Mesendoderm (in vitro differentiated cells): ENCODE measurements around the gene ATP2A2.

Experiments
- DNase-seq: peaks from one replicate; pipeline ENCODE4 v3.0.0; 2013
- H2AK5ac ChIP-seq: 2 replicates; pipeline ENCODE4 v1.6.1; 2013; ENCODE audit warnings: low read length, inconsistent platforms
- H2BK120ac ChIP-seq: 2 replicates; pipeline ENCODE4 v1.6.1; 2013; ENCODE audit warnings: low read depth, mild to moderate bottlenecking, low read length, moderate library complexity, mixed read lengths
- H2BK15ac ChIP-seq: replicated peaks from 2 replicates; pipeline ENCODE4 v1.6.1; 2013; ENCODE audit warnings: low read depth, mild to moderate bottlenecking, moderate library complexity
- H2BK5ac ChIP-seq: 2 replicates; pipeline ENCODE4 v1.6.1; 2013; ENCODE audit warnings: low read length, inconsistent platforms
- H3K18ac ChIP-seq: 2 replicates; pipeline ENCODE4 v1.6.1; 2013; ENCODE audit warnings: mild to moderate bottlenecking, low read length, mixed read lengths
- H3K23ac ChIP-seq: one replicate; pipeline ENCODE4 v1.6.1; 2013; ENCODE audit warnings: low read length
- H3K27ac ChIP-seq: 2 replicates; pipeline ENCODE4 v1.5.1; 2013; ENCODE audit warnings: low read depth, mild to moderate bottlenecking, inconsistent platforms, low read length, moderate library complexity
- H3K27me3 ChIP-seq: 2 replicates; pipeline ENCODE4 v1.6.1; 2013; ENCODE audit warnings: low read length, control low read depth, mild to moderate bottlenecking, inconsistent platforms; ENCODE audit not compliant: insufficient read depth, poor library complexity
- H3K36me3 ChIP-seq: 2 replicates; pipeline ENCODE4 v1.6.1; 2013; ENCODE audit warnings: low read length, inconsistent platforms; ENCODE audit not compliant: control insufficient read depth, insufficient read depth
- H3K4ac ChIP-seq: one replicate; pipeline ENCODE4 v1.6.1; 2013; ENCODE audit warnings: low read depth, mild to moderate bottlenecking, low read length, moderate library complexity
- H3K4me1 ChIP-seq: 2 replicates; pipeline ENCODE4 v1.6.1; 2013; ENCODE audit warnings: low read depth, low read length, inconsistent platforms; ENCODE audit not compliant: control insufficient read depth
- H3K4me2 ChIP-seq: 2 replicates; pipeline ENCODE4 v1.6.1; 2013; ENCODE audit warnings: low read length
- H3K4me3 ChIP-seq: 2 replicates; pipeline ENCODE4 v1.5.1; 2013; ENCODE audit warnings: mild to moderate bottlenecking, low read length
- H3K56ac ChIP-seq: one replicate; pipeline ENCODE4 v1.6.1; 2013; ENCODE audit warnings: low read length
- H3K79me1 ChIP-seq: 2 replicates; pipeline ENCODE4 v1.6.1; 2013; ENCODE audit warnings: low read length, inconsistent platforms
- H3K79me2 ChIP-seq: 2 replicates; pipeline ENCODE4 v1.6.1; 2013; ENCODE audit warnings: mild to moderate bottlenecking, low read length; ENCODE audit not compliant: control insufficient read depth, insufficient read depth
- H3K9ac ChIP-seq: 2 replicates; pipeline ENCODE4 v1.6.1; 2013; ENCODE audit warnings: low read length, inconsistent platforms
- H4K5ac ChIP-seq: one replicate; pipeline ENCODE4 v1.6.1; 2013; ENCODE audit warnings: low read length
- H4K8ac ChIP-seq: one replicate; pipeline ENCODE4 v1.6.1; 2013; ENCODE audit warnings: low read depth, mild to moderate bottlenecking, control low read depth, low read length, moderate library complexity
- WGBS: extraction: QIAGEN DNeasy Blood & Tissue Kit; methylation state at CpG from one replicate; pipeline ENCODE4 v1.1.7; 2013; ENCODE audit warnings: low lambda C conversion rate, missing lambda C conversion rate; ENCODE audit not compliant: insufficient coverage; ENCODE audit errors: extremely low coverage; 5-methylcytosine and 5-hydroxymethylcytosine counted together

The ATP2A2 gene

GRCh38 chr12:110307372-110307771 is 26.3 kb downstream of the ATP2A2 start:
- Histone ChIP-seq H3K4ac (no peak overlapping the region), H3K79me2 (peaks cover 46% of the 10 kb centered on the region), H3K56ac (no peak overlapping the region), H3K27me3 (no peaks in the 10 kb centered on the region), H2BK15ac (no peak overlapping the region), H3K4me3 (no peak overlapping the region), H3K9ac (no peak overlapping the region), H2BK5ac (no peak overlapping the region), H3K18ac (no peak overlapping the region), H4K5ac (no peak overlapping the region), H3K27ac (no peak overlapping the region), H3K36me3 (no peaks in the 10 kb centered on the region), H3K4me2 (no peak overlapping the region), H3K23ac (no peak overlapping the region), H2AK5ac (no peak overlapping the region), H3K4me1 (no peaks in the 10 kb centered on the region), H4K8ac (no peak overlapping the region), H3K79me1 (peaks cover 5% of the 10 kb centered on the region), H2BK120ac (no peak overlapping the region)
- WGBS: no CpG with 5 or more reads among the region's 3 CpGs
- DNase-seq: no peak

- Histone ChIP-seq H2BK5ac (no peak overlapping the region), H3K79me2 (peaks cover 32% of the 10 kb centered on the region), H3K4me2 (no peak overlapping the region), H3K56ac (no peak overlapping the region), H3K4ac (no peak overlapping the region), H3K27ac (no peak overlapping the region), H3K79me1 (peaks cover 3% of the 10 kb centered on the region), H3K27me3 (no peaks in the 10 kb centered on the region), H3K9ac (no peak overlapping the region), H3K4me3 (no peak overlapping the region), H3K18ac (no peak overlapping the region), H4K8ac (no peak overlapping the region), H3K23ac (no peak overlapping the region), H4K5ac (no peak overlapping the region), H2AK5ac (no peak overlapping the region), H2BK15ac (no peak overlapping the region), H3K4me1 (no peaks in the 10 kb centered on the region), H3K36me3 (no peaks in the 10 kb centered on the region), H2BK120ac (no peak overlapping the region)
- DNase-seq: no peak
These were observed 29.7 kb downstream of the ATP2A2 start for GRCh38 chr12:110310763-110311162.

- H2BK5ac ChIP-seq: no peak overlapping the region
- no peak overlapping the region for H2BK120ac ChIP-seq
- H3K18ac ChIP-seq: no peak overlapping the region
- H3K23ac ChIP-seq: no peak overlapping the region
- no peak overlapping the region for H3K4me3 ChIP-seq
- H3K27me3 ChIP-seq: no peaks in the 10 kb centered on the region
- no peak overlapping the region for H2AK5ac ChIP-seq
- no peak overlapping the region for H3K27ac ChIP-seq
- H3K79me1 ChIP-seq: peaks cover 2% of the 10 kb centered on the region
- no peaks in the 10 kb centered on the region for H3K4me1 ChIP-seq
- no peak overlapping the region for H3K4me2 ChIP-seq
- peaks cover 30% of the 10 kb centered on the region for H3K79me2 ChIP-seq
- H4K5ac ChIP-seq: no peak overlapping the region
- no CpG with 5 or more reads among the region's 6 CpGs for WGBS
- H4K8ac ChIP-seq: no peak overlapping the region
- H3K56ac ChIP-seq: no peak overlapping the region
- DNase-seq: no peak
- no peak overlapping the region for H2BK15ac ChIP-seq
- H3K4ac ChIP-seq: no peak overlapping the region
- no peak overlapping the region for H3K9ac ChIP-seq
- no peaks in the 10 kb centered on the region for H3K36me3 ChIP-seq
These were observed 30.9 kb downstream of the ATP2A2 start for GRCh38 chr12:110311903-110312302.

- peak; percentile 35 for DNase-seq
- H4K8ac ChIP-seq: no peak overlapping the region
- no peak overlapping the region for H3K27ac ChIP-seq
- no peaks in the 10 kb centered on the region for H3K27me3 ChIP-seq
- H3K79me1 ChIP-seq: peaks cover 2% of the 10 kb centered on the region
- H3K56ac ChIP-seq: no peak overlapping the region
- H3K4ac ChIP-seq: no peak overlapping the region
- no peak overlapping the region for H3K4me3 ChIP-seq
- peaks cover 22% of the 10 kb centered on the region for H3K79me2 ChIP-seq
- no CpG with 5 or more reads among the region's 10 CpGs for WGBS
- H2BK5ac ChIP-seq: no peak overlapping the region
- no peak overlapping the region for H3K9ac ChIP-seq
- no peak overlapping the region for H4K5ac ChIP-seq
- H3K23ac ChIP-seq: no peak overlapping the region
- H3K18ac ChIP-seq: no peak overlapping the region
- no peak overlapping the region for H2BK15ac ChIP-seq
- no peak overlapping the region for H3K4me2 ChIP-seq
- H3K36me3 ChIP-seq: no peaks in the 10 kb centered on the region
- H2AK5ac ChIP-seq: no peak overlapping the region
- H2BK120ac ChIP-seq: no peak overlapping the region
- H3K4me1 ChIP-seq: no peaks in the 10 kb centered on the region
These were observed 31.7 kb downstream of the ATP2A2 start for GRCh38 chr12:110312581-110313360.

GRCh38 chr12:110314308-110314707 is 33.3 kb downstream of the ATP2A2 start:
- Histone ChIP-seq H4K5ac (no peak overlapping the region), H3K4me2 (no peak overlapping the region), H3K18ac (no peak overlapping the region), H2BK5ac (no peak overlapping the region), H2AK5ac (no peak overlapping the region), H3K27ac (no peak overlapping the region), H3K56ac (no peak overlapping the region), H3K27me3 (no peaks in the 10 kb centered on the region), H2BK120ac (no peak overlapping the region), H3K36me3 (no peaks in the 10 kb centered on the region), H4K8ac (no peak overlapping the region), H3K79me2 (peaks cover 17% of the 10 kb centered on the region), H3K4ac (no peak overlapping the region), H3K23ac (no peak overlapping the region), H3K79me1 (no peaks in the 10 kb centered on the region), H3K4me3 (no peak overlapping the region), H2BK15ac (no peak overlapping the region), H3K4me1 (no peaks in the 10 kb centered on the region), H3K9ac (no peak overlapping the region)
- WGBS: no CpG with 5 or more reads among the region's 2 CpGs
- DNase-seq: no peak

- H2AK5ac ChIP-seq: no peak overlapping the region
- no peak overlapping the region for H4K5ac ChIP-seq
- H3K27me3 ChIP-seq: no peaks in the 10 kb centered on the region
- H2BK120ac ChIP-seq: no peak overlapping the region
- H3K4me2 ChIP-seq: no peak overlapping the region
- no peak overlapping the region for H3K18ac ChIP-seq
- H3K36me3 ChIP-seq: no peaks in the 10 kb centered on the region
- H3K79me2 ChIP-seq: peaks cover 20% of the 10 kb centered on the region
- no peak overlapping the region for H3K23ac ChIP-seq
- no peak overlapping the region for H3K9ac ChIP-seq
- H2BK5ac ChIP-seq: no peak overlapping the region
- no peak overlapping the region for H3K4me3 ChIP-seq
- peaks cover 4% of the 10 kb centered on the region for H3K79me1 ChIP-seq
- no peaks in the 10 kb centered on the region for H3K4me1 ChIP-seq
- H3K27ac ChIP-seq: no peak overlapping the region
- no peak overlapping the region for H3K4ac ChIP-seq
- H2BK15ac ChIP-seq: no peak overlapping the region
- no CpG with 5 or more reads among the region's 4 CpGs for WGBS
- no peak overlapping the region for H3K56ac ChIP-seq
- no peak overlapping the region for H4K8ac ChIP-seq
- no peak for DNase-seq
These were observed 35.8 kb downstream of the ATP2A2 start for GRCh38 chr12:110316861-110317260.
